ENCODE measurements around the gene RPUSD4.

Gene RPUSD4

DNA sequence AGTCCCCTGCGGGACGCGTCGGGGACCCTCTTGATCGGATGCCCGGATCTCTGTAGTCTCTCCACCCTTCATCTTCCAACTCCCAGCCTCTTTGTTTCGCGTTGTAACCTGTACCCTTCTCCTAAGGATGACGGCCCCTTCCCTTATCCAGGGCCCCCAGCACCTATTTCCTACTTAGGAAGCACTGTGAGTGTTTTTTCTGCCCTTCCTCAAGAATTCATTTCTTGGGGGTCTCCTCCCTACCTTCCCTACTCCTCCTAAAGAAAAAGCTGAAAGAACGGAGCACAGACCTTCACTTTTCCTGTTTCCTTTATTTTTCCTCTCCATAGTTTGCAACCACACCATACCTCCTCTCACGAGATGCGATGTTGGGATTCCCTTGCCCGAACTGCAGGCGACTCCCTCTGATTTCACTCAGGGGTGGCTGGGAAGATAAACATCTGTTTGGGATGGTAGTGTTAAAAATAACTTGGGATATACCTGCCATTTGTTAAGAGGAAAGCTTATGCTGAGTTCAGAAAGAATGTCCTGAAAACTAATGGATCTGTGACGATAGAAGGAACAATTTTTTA is 725 bp upstream of the RPUSD4 start:
- no peak for DNase-seq (ENCODE audit: low read depth, low spot score)

DNA sequence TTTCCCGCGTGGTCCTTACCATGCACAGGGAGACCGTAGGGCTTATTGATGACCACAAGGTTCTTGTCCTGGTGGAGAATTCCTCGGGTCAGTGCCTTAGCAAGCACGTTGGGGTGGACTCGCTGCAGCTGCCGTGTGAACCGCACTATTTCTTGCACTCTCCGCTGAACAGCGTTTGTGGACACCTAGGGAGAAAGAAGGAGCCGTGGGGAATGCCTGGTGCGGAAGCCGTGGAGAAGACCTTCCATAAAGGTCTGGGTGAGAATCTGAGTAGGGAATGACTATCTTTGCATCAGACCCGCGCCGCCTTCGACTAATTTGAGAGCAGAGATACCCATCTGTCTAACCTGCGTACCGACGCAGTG is 597 bp downstream of the RPUSD4 start:
- DNase-seq (ENCODE audit: low read depth, low spot score): no peak

DNA sequence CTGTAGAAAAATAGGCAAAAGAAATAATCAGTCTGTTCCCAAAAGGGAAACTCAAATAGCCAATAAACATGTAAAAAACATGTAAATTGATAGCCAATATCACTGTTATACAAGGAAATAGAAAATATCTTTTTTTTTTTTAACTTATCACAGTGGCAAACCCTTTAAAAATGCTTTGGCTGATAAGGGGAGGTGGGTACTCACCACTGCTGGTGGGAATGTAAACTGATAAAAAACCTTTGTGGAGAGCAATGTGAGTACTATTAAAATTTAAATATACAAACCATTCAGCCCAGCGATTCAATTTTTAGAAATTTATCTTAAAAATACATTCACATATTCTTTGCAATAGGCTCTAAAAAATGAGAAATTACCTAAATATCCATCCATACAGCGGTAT is 3.6 kb downstream of the RPUSD4 start:
- no peak for DNase-seq (ENCODE audit: low read depth, low spot score)

DNA sequence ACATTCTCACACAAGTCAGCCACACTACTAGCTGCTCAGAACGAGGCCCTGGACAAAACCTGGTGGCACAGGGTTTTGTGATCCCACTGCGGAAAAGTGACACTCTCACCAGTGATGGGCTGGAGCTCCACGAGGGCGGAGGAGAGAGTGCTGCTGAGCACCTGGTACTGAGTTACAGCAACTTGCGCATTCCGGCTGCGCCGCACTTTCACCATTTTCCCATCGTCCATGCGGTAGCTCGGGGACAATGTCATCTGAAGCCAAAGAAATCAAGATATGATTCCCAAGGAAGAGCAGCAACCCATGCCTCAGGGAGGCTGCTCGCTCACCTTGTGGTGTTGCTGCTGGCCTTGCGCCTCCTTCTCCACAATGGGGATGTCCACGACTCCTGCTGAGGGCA is 6.1 kb downstream of the RPUSD4 start:
- DNase-seq (ENCODE audit: low read depth, low spot score): no peak

DNA sequence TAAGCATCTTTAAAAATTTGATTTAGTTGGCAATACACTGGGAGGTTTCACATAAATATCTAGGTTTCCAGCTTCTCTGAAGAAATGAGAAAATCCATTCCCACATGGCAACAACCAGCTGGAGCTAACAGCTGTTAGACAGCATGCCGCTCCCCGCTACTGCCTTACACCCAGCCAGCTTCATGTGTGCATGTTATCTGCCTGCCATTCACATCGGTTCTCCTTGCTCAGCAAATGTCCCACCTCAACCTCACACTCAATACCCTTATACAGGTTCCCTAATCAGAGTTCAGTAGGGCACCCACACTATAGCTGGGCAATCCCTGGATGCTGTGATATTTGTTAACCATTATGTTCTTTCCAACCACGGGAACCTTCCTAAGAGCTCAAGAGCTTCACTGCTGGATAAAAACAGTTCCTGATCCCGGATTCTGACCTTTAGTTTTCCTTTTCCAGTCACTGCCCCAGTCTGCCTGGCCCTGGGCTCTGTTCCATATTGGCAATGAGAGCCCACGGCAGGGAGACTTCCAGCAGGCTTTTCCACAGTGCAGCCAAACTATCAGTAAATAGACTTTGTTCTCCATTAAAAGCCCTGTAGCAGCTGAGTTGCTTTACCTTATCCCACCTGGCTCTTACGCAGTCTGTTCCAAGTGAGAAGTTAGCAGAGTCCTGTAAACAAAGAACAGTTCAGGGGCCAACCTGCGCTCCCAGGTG is 8.6 kb downstream of the RPUSD4 start:
- no peak for DNase-seq (ENCODE audit: low read depth, low spot score)

DNA sequence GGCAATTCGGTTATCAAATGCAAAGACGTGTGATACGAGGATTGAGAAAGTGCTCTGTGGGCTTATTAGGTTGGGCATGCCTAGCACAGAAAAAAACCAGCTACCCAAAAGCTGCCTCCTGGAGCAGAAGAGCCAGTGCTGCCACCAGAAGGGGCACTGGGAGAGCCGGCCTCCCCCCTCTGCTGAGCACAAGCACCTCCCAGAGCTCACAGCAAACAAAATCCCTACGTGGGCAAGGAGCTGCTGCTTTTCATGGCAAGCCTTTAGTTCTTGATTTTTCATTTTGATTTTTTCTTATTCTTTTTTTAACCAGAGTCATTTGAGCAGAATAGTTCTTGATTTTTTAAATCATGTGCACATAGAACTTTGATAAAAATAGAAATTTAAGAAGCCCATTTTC is 12.8 kb downstream of the RPUSD4 start:
- DNase-seq (ENCODE audit: low read depth, low spot score): no peak

DNA sequence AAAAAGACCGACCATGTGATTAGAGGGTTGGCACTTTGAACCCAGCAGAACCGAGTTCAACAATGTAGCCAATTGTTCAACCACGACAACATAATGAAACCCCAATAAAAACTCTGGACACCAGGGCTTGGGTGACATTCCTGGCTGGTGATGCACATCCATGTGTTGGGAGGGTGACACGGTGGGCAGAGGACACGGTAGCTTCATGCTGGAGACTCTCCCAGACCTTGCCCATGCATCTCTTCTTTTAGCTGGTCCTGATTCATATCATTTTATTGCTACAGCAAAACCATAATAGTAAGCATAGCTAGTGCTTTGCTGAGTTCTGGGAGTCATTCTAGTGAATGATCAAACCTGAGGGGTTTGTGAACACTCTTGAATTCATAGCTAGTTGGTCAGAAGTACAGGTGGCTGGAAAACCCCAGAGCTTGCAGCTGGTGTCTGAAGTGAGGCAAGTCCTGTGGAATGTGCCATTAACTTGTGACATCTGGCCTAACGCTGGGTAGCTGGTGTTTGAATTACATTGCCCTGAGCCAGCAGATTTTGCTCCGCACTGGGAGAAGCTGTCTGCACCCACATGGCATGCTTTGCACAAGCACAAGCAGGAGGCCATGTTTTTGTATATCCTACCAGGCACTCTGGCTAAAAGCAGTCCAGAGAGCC is 14.0 kb downstream of the RPUSD4 start:
- DNase-seq (ENCODE audit: low read depth, low spot score): no peak

DNA sequence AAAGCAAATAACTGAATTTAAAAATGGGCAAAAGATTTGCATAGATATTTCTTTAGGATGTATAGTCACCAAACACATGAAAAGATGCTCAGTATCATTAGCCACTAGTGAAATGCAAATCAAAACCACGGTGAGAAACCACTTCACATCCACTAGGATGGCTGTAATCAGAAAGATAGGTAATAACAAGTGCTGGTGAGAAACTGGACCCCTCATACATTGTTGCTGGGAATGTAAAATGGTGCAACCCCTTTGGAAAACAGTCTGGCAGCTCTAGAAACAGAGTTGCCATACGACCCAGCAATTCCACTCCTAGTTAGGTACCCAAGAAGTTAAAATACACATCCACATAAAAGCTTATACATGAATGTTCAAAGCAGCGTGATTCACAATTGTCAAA is 16.3 kb downstream of the RPUSD4 start:
- DNase-seq (ENCODE audit: low read depth, low spot score): no peak

DNA sequence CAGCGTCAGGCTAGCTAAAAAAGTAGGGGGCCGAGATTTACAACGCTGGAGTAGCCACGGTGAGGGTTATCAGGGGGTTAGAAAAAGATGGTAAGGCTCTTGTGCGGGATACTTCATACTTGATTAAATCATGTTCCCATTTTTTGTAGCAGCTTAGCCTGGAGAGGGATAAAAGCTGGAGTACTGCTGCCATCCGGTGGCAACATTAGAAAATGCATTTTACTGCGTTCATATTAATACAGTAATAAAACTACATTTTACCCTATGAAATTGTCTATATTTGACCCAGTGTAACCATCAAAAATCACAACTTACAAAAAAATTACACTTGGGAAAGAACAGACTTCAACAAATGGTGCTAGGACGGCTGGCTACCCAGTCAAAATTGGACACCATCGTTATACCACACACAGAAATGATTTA is 17.3 kb downstream of the RPUSD4 start:
- DNase-seq (ENCODE audit: low read depth, low spot score): no peak

DNA sequence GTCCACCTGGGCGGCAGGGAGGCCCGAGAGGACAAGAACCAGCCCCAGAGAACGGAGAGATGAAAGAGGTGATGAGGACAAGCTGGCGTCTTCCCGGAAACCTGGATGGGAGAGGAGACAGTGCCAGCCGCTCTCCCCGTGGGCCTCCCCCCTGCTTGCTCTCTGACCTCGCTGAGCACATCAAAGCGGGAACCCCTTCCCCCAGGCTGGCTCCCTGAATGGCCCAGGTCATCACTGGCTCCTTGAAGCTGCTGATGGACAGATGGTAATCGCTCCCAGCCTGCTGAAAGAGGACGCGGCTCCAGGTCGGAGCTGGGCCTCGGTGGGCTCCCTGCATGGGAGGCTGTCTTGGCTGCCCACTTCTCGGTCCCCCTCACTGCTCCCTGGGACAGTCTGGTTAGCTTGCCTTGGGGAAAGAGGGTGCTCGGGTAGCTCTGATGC is 18.4 kb downstream of the RPUSD4 start:
- DNase-seq (ENCODE audit: low read depth, low spot score): no peak

DNA sequence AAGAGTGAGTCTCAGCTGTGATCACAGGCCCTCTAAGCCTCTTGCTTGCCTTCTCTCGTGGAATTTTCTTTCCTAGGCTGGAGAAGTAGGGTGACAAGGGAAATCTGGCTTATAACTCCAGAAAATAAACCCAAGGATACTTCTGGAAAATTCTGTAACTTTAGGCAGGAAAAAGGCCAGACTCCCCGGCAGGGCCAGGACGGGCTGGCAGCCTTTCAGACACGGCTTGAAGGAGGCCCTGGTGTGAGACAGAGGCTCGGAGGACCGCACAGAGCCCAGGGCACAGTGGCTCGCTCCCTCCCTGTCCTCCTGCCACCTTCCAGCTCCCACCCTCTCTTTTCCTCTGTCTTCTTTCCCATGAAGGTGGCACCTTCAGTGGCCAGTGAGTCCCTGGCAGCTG is 19.1 kb downstream of the RPUSD4 start:
- DNase-seq (ENCODE audit: low read depth, low spot score): no peak

DNA sequence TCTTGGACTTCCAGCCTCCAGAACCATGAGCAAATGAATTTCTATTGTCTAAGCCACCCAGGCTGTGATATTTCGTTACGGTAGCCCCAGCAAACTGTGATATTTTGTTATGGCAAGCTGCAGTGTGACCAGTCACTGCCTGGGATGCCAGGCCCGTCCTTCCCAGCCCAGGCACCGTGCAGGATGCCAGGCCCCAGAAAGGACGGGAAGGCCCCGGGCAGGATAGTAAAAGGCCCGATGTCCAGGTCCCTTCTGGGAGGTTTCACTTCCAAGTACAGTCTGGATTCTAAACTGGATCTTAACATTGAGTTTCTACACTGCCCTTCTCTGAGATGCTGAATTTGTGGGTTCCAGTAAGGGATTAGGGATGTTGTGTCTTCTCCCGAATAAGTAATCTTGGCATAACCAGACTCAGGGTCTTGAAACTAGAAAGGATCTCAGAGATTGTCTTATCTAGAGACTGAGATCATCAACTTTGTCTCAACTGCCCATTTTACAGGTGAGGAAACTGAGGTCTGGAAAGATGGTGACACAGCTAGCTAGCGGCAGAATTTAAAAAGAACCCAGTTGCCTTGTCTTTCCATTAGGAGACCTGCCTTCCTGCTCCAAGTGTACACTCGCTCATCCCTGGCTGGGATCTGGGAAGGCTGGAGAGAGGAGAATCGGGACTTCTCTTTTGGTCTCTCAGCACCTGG is 19.9 kb downstream of the RPUSD4 start:
- no peak for DNase-seq (ENCODE audit: low read depth, low spot score)

DNA sequence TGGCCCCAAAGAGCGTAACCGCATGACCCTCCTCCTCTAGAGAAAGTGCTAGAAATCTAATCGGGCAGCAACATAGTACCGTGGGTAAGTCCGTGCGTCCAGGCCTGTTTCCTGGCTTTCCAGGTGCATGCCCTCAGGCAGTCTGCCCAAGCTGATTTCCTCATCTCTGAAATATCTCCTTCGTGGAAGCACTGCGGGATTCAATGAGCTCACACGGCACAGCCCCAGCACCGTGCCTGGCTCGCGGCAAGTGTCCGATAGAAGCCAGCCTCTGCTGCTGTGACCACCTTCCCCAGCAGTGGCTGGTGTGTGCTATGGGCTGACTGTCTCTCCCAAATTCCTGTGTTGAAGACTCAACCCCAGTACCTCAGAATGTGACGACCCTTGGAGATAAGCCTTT is 20.7 kb downstream of the RPUSD4 start:
- no peak for DNase-seq (ENCODE audit: low read depth, low spot score)

DNA sequence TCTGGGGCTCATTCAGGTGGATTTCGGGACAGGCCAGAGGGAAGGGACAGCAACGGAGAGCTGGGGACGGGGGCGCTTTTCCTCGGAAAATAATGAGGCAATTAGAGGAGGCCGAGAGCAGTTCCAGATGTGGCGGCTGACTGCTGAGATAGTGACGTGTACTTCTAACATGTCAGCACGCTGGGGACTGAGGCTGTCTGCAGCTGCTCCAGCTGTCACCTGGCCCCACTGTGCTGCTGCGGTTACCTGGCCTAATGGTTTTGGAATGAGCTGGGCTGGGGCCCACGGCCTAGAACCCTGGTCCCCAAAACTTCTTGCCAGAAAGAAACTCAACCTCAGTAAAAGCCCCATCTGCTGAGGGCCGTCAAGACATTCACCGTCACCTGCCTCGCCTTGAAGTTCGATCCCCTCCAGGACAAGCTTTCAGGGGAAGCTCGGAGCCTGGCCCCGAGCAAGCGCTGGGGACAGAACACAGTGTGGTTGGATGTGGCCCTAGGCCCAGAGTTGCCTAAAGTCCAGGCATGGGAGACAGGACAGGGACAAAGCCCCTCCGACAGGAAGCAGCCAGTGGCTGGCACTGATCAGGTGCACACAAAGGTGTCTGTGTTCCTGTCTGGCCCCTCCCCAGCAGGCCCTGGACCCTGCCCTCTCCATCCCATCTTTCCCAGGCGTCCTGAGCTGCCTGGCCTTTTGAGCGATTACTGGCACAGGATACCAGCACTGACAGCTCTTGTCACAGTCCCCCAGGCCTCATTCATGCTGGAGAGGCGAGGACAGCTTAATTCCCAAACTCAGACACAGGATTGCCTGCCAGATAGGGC is 22.1 kb downstream of the RPUSD4 start:
- no peak for DNase-seq (ENCODE audit: low read depth, low spot score)

DNA sequence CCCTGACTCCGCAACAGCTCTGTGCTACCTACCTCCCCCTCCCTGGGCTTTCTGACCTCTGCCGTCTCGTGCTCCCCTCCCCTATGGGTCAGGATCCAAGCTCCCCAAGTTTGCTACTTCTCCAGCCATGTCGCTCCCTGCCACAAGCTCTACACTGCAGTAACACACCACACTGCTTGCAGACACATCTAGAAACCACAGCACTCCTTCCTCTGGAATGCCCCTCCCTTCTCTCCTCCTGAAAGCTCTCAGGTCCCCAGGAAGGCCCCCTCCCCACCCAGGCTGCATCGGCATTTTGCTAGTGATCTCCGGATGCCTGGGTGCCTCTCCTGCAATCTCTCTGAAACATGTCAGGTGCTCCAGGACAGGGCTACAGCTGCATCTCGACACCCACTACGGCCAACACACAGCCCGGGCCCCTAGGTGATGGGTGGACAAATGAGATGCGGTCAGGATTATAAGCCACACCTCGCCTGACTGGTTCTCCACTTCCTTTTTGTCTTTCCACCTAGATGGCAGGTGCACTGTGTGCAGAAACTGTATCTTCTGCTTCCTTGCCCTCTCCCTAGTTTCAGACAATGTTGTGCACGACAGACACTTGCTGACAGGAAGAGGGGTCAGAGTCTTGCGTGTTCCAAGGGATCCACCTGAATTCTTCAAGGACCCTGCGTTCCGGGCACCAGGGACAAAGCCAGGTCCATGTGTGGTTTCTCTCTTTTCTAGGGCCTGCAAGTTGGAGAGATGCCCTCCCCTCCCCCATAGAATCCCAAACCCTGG is 22.9 kb downstream of the RPUSD4 start:
- DNase-seq (ENCODE audit: low read depth, low spot score): no peak

DNA sequence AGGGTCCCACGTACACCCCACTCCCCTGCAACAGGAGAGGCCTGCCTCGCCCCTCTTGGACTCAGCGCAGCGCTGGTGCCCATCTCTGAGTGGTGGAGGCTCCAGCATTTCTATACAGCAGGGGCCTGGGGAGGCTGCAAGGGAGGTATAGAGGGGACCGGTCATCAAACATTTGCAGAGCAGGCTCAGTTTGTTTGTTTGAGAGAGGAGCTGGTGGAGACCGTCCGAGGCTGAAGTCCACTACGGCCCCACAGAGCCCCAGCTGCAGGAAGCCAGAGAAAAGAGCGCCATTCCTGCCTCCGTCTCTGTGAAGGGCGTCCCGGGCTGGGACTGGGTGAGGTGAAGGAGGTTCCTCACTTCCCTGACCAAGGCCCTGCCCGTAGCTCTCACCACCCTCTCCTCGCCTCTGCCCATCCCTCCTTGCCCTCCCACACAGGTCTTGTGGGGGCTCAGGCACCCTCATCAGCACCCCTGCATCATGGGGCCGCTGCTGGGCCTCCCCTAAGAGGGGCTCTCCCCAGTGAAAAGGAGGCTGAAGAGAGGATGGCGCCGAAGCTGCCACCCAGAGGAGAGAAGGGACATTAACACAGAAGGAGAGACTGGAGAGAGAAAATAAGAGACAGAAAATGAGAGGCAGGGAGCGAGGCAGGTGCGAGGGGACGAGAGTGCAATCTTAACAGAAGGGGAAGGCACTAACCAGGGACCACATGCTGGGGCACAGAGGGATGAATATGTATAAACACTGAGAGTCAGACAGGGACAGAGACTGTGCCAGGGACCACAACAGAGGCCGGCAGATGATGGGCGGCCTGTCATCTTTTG is 24.5 kb downstream of the RPUSD4 start:
- DNase-seq (ENCODE audit: low read depth, low spot score): no peak

DNA sequence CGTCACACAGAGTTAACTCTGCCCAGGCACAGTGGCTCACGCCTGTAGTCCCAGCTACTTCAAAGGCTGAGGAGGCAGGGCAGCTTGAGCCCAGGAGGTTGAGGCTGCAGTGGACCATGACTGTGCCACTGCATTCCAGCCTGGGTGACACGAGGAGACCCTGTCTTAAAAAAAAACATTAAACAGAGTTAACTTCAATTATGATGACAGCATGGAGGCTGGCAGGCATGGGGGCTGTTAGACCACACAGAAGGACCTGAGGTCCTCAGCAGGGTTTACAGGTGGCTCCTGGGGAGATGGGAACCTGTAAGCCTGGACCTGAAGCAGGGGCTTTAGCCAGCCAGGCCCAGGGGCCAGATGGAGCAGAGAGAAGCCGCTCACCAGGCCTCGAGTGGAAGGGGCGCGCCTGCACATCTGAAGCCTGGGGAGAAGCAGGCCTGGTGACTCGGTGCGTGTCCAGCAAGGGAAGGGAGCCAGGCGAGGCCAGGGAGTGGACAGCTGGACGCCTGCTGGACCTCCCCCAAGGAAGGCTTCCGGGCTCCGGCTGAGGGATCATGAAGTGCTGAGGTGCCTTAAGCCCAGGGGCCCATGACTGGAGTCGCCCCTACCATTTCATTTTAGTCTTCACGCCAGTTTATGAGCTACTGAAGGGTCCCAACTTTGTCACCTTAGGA is 25.3 kb downstream of the RPUSD4 start:
- DNase-seq (ENCODE audit: low read depth, low spot score): no peak

DNA sequence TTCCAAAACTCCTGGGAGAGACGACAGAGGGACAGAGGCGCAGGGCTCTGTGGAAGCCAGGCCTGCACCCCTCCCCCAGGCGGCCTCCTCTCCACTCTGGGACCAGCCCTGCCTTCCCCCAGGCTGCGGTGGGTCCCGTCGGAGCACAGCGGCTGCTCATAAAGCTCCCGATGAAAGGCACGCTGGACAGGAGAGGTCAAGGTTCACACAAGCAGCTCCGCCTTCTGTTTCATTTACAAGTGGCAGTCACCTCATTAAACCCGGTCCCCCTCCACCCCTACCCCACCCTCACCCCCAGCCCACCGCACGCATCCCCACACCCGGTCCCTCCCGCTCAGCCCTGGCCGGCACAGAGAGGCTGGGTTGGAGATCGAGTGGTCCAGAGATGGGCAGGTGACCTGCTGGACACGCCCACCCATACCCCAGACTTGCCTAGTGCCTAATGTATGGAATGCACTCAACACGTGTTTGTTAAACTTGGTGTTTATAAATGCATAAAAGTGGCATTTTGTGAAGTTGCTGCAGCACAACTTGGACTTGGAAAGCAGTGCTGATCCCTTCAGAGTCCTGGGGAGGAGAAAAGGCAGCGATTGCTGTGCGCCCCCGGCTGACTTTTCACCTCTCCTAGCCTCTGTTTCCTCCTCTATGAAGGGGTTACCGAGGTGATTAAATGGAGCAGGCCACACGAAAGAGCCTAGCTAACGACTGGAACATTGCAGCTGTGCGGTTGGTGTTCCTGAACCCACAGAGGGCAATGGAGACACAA is 26.0 kb downstream of the RPUSD4 start:
- DNase-seq (ENCODE audit: low read depth, low spot score): no peak

All from brain pericyte (primary cell).